ENCODE results near the gene HPSE. TPM values are rescaled to one million over a fixed set of nuclear protein-coding genes. Genes with fewer than 3 reads are reported as not detected.
A peak's percentile ranks its signal among the peaks of the same experiment; 100 is the strongest.

Gene HPSE
- total RNA-seq, 1 donor from 2014 or later, result 0.75 TPM

DNA sequence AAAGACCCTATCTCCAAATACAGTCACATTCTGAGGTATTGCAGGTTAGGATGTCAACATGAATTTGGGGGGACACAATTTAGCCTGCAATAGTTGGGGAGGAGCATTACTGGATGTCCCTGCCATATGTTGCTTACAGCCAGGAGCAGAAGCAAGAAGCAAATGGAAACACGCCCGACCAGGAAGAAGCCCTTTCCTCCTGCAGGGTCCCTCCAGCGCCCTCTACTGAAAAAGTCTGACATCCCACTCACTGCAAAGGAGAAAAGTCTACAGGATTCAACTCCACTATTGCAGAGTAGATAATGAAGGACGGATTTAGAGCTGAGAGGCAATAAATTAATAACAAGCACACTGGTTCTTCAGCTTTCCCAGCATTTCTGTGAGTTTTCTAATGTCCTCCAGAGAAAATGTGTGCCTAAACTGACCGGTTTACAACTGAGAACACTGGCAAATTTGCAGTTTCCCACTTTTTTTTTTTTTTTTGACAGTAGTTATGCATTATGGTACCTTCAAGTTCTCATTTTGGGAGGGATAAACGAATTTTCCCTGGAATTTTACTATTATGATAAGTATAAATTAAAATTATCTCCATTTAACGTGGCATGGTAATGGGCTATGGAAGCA lies 81.8 kb downstream of the HPSE start:
- DNase-seq (ENCODE audit: low spot score) (no peak), ATAC-seq (peak; percentile 73)

- ATAC-seq, result no peak
- no peak for DNase-seq (ENCODE audit: low spot score)
Observed at GRCh38 chr4:83251447-83251830, 83.2 kb downstream of the HPSE start.

DNA sequence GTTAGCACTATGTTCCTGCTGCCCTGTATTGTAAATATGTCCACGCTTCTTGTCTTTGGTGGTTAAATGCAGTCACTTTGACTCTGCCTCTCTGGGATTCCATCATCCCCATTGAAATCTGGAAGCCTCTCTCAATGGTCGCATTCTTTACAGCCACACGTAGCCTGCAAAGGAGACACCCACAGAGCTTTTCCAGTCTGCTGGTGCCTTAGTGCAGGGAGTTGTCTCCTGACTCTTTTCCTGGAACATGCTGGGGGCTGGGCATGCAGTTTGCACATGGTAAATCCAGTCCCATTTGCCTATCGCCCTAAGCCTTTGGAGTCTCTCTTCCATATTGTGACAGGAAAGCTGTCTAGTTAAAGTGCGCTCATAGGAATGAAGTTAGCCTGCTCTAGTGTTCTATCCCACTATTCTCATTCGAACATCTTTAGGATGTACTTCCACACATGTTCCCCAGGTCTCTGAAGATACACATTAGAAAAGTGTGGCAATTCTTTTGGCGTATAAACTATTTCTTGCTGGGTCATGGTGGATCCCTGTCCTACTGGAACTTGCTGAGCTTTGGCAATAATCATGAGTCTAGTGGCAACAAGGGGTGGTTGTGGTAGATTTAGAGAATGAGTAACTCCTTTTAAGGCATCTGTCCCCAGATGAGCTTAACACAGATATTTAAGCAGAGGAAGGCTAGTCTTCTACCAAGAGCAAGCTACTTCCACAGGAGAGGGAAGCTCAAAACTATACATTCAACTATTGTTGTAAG lies 83.8 kb downstream of the HPSE start:
- DNase-seq (ENCODE audit: low spot score) (no peak), ATAC-seq (no peak)

DNA sequence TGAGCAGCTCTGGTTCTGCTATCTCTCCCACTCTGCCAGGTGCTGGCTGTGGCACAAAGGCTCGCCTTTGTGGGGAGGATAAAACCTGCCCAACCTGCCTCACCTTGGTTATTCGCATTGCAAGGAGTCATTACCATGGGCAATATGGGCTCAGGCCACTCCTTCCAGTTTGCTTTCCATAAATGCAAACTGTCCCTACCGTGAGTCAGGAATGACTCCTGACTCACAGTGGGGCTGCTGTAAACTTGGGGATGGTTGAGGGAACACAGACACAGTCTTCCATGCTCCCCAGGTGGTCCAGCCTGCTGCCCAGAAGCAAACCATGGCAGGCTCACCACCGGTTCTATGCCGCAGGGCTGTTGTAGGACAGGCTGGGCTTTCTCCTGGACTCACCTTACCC lies 86.2 kb downstream of the HPSE start:
- DNase-seq (ENCODE audit: low spot score), result no peak
- no peak for ATAC-seq

GRCh38 chr4:83247415-83248357 lies 87.0 kb downstream of the HPSE start:
- ATAC-seq, result peak; percentile 21
- no peak for DNase-seq (ENCODE audit: low spot score)

Other genes with a start within 250 kb of the HPSE start
- gene PLAC8, start 220.1 kb downstream of the HPSE start, total RNA-seq, result 6.8 TPM
- 10.3 TPM for gene COQ2, start 50.0 kb downstream of the HPSE start, total RNA-seq
- gene HELQ, start 121.0 kb upstream of the HPSE start, total RNA-seq, result 6.7 TPM
- 26.8 TPM for gene MRPS18C, start 121.2 kb upstream of the HPSE start, total RNA-seq
- gene ABRAXAS1, start 150.3 kb upstream of the HPSE start, total RNA-seq, result 1.8 TPM
- gene GPAT3, start 201.3 kb upstream of the HPSE start, total RNA-seq, result 9.0 TPM

Measured in left lobe of liver (tissue), 2 donors.